Ammon's horn (tissue), 1 donor: Measurements from ENCODE around the gene DGKZ.
A peak's percentile ranks its signal among the peaks of the same experiment; 100 is the strongest.

Source experiments
- DNase-seq: peaks from one replicate; pipeline ENCODE4 v3.0.0-alpha.2; 2016; ENCODE audit warnings: low spot score

DGKZ gene

DNA sequence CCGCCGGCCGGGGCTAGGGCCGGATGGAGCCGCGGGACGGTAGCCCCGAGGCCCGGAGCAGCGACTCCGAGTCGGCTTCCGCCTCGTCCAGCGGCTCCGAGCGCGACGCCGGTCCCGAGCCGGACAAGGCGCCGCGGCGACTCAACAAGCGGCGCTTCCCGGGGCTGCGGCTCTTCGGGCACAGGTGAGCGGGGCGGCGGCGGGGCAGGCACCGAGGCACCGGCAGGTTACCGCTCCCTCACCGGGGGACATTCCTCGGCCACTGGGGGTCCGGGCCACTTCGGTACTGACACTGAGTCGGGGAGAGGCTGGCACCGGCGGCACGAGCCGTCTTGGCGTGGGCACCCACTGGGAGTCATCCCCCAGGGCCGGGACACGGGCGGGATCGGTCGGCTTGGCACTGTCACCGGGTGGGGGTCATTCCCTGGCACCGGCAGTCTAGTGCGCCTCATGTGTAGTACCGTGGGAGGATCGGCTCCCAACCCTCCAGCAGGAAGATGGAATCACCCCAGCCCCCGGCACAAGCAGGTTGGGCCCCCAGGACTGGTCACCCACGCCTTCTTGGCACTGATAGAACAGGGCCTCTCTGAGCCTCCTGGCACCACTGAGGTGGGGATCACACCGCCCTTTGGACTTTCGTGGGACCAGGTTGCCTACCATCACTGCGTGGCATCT, 511 bp downstream of the DGKZ start:
- no peak for DNase-seq

DNA sequence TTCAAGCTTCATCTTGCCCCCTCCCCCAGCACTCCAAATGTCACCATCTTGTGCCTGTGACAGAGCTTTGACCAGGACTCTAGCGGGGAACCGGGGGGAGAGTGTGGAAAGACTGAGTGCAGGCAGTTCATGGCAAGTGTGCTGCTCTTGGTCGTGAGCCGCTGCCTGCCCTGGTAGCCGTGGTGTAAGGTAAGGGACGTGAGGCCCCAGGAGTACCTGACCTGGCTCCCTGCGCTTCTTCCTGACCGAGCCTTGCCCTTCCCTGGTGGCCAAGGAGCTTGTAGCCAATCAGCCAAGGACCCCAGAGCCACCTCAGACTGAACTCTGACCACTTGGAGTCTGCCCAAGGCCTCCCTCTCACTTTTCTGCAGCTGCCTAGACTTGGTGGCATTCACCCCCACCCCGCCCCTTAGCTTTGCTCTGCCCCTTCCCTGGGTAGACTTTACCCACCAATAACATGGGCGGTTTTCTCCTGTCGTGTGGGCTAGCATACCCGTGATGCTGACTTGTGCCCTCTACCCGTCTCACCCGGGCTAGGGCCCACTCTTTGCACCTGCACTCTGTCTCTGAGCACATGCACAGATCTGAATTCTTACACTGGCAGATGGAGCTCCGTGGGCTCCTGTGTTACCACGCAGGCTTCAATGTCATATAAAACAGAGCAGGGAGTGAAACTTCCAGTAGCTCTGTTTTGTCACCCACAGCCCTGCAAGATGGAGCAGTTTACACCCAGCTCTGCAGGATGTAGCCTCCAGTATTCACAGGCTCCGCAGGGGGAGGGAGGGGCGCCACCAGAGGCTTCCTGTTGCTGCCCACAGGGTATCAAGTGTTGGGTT, 1.5 kb downstream of the DGKZ start:
- no peak for DNase-seq

DNA sequence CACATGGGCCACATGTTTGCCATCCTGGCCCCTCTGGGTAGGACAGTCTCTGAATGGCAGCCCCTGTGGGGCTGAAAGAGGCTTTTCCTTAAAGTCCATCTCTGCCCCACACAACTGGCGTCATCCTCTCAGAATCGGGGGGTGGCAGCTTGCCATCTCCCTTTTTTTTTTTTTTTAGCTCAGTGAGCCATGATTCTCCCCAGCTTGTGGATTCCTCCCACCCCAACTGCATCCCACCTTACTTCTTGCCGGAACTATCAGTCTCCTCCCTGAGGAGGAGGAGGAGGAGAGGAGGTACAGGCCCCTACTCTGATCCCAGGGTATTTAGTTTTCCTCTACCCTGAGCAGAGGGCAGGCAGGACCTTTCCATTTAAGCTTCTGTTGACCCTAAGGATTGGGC, 3.4 kb downstream of the DGKZ start:
- no peak for DNase-seq

DNA sequence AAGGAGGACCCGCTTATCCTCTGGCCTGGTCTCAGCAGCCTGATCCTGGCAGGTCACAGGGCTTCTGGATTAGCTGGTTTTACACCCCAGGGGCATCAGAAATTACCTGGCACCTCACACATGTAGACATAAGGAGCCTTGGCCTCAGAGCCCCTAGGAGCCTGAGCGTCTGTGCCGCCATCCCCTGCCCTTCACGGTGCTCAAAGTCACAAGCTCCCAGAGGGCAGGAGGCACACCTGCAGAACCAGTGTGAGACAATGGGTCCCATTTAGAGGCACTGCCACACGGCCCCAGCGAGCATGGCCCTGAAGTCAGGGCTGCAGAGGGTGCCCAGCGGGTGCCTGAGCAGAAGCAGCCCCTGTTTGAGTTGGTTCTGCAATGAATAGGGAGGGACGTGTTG, 3.9 kb downstream of the DGKZ start:
- DNase-seq: no peak

DNA sequence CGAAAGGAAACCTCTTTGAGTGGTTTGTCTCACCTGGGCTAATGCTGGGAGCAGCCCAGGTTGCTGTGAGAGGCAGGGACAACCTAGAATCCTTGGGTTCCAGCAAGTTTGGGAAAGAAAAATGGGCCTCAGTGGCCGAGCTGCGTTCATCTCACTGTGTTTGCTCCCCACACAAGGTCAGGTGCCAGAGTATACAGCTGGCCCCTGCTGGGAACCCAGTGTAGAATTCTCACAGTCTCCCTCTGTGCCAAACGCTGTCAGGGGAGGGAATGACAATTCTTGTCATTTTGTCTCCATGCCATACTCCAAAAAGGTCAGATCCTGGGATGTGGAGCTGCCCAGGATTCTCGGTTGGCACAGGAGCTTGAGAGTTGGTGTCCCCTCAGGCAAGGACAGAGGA, 4.3 kb downstream of the DGKZ start:
- DNase-seq: no peak

DNA sequence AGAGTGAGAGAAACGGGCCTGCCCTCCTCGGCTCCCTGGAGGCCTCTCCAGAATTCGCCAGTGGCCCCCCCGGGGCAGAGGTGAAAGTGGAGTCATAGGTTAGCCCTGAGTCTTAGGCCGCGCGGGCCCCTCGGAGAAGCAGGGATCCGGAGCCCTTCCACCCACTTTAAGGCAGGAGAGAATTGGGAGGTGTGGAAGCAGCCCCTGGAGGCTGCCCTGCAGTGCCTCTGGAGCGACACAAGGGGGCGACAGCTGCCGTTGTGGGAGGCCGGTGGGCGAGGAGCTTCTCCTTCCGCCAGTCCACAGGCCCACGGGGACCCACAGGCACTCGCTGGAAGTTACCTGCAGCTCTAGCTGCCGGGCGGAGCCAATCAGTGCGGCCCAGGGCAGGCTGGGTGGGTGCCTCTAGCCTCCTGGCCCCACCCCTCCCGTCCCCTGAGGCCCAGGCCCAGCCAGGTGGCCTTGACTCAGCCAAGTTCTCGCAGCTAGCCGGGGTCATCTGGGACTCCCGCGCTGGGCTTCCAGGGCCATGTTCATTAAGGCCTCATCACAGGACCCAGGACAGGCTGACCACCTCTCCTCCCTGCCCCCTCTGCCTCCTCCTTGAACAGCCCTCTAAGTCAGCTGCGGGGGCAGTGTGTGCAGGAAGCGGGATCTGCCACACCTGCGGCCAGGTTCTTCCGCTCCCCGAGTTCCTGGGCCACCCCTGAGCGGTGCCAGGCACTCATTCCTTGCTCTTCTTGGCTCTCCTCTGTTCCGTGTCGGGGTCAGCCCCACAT, 5.0 kb downstream of the DGKZ start:
- DNase-seq: peak; percentile 69

DNA sequence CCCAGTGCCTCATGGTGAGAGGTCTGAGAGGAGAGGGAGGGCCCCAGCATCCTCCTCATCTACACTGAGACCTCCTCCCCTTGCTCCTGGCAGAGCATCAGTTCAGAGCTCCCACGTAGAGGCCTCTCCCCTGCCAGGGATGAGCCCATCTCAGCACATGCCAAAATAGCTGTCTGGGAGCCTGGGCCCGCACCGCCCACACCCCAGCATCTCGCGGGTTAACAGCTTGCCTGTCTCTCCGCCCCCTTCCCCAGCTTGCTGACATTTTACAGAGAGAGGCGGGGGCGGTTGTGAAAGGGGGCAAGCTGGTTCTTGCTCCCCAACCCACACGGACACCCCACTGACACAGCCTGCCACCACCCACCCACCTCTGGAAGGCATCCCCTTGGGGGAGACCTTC, 6.4 kb downstream of the DGKZ start:
- peak; percentile 70 for DNase-seq

DNA sequence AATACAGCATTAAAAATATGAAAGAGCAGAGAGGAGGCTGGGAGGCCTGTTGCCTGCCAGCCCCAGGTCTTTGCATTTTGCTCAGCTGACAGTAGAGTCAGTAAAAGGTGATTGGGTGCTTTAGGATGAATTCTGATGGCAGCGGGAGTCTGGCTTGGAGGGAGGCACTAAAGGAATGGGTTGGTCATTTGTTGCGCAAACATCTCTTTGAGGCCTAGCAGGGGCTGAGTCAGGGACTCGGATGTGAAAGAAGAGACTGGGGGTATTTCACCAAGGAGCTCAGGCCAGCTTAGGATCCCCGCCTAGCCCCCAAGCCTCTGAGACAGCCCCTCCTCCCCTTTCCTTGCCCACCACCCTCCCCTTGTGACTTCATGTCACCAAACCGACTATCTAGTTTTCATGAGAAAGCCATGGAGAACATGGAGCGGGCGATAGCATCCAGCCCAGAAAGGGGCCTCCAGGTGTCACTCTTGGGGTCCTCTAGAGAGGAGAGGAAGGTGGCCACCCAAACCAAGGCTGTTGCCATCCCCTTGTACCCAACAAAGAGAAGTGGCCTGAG, 9.7 kb downstream of the DGKZ start:
- DNase-seq: no peak

DNA sequence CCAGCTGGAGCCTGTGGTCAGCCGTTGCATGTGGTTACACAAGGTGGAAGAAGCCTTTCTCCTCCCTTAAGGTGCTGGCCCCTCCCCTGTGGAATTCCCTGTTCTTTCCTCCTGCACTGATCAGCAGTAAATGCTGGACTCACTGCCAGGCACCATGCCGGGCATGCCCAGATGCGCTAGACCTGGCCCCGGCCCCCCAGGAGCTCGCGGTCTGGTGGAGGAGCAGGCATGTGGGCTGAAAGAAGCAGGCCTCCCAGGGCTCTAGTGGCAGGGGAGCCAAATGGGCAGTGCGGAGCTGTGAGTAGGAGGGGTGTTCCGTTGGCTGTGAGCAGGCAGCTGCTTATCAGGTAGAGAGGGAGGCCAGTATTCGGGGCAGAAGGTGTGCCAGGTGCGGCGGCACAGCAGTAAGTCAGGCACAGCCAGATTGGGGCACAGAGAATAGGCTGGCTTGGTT, 10.2 kb downstream of the DGKZ start:
- DNase-seq: no peak

DNA sequence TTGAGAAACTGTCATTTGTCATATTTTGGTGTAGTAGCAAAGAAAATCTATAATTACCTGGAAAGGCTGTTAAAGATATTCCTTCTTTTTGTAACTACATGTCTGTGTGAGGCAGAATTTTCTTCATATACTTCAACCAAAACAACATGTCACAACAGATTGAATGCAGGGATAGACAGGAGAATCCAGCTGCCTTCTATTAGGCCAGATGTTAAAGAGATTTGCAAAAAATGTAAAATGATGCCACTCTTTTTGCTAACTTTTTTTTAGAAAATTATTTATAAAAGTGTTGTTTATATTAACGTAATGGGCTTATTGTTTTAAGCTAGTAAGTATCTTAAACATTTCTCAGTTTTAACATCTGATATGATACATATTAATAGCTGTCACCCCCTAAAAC, 12.7 kb downstream of the DGKZ start:
- no peak for DNase-seq

DNA sequence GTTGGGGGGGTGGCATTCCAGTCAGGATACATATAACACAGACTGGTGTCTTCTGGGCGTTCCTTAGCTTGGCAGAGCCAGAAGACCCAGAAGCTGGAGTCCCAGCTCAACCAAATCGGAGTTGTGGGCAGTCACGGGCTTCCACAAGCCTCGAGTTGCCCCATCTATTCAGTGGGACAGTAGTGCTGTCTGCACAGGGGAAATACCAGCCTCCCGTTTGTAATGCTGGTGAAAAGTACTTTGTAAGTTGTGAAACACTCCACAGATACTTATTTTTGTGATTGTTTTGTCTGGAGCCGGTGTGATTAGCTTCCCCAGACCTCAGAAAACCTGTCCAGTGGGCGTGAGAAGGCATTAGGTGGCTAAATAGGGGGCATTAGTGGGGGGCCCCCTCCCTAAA, 13.6 kb downstream of the DGKZ start:
- DNase-seq: no peak

DNA sequence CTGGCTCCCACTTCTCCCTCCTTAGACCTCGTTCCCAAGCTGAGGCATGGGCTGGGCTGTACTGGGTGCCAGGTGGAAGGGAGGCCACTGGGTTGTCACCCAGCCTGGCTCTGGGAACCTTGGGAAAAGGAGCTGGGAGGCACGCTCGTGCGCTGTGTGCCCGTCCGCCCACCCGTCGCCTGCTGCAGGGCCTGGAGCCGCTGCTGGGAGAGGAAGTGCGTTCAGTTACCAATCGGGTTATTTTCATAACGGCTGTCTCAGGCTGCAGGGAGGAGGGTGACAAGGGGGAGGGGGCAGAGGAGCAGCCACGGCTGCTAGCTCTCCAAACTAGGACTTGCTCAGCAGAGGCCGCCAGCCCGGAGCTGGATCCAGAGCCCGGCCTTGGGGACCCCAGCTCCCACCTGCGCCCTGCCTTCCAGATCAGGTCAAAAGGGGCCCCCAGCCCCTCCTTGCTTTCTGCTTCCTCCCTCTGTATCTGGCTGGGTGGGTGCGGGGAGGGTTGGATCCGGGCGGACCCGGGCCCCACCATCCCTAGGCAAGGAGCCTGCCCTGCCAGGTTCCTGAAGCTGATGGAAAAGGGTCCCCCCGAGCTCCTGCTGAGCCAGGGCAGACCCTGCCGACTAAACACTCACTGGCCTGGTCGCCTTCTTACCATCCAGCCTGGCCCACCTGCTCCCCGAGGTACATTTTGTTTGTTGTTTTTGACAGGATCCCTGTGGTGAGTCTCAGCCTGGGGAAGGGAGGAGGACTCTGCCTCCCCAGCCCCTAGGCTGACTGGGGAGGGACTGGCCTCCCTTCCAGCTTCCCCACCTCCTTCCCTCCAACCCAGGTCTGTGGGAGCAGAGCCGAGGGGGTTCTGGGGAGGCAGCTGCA, 14.3 kb downstream of the DGKZ start:
- DNase-seq: peak; percentile 84

DNA sequence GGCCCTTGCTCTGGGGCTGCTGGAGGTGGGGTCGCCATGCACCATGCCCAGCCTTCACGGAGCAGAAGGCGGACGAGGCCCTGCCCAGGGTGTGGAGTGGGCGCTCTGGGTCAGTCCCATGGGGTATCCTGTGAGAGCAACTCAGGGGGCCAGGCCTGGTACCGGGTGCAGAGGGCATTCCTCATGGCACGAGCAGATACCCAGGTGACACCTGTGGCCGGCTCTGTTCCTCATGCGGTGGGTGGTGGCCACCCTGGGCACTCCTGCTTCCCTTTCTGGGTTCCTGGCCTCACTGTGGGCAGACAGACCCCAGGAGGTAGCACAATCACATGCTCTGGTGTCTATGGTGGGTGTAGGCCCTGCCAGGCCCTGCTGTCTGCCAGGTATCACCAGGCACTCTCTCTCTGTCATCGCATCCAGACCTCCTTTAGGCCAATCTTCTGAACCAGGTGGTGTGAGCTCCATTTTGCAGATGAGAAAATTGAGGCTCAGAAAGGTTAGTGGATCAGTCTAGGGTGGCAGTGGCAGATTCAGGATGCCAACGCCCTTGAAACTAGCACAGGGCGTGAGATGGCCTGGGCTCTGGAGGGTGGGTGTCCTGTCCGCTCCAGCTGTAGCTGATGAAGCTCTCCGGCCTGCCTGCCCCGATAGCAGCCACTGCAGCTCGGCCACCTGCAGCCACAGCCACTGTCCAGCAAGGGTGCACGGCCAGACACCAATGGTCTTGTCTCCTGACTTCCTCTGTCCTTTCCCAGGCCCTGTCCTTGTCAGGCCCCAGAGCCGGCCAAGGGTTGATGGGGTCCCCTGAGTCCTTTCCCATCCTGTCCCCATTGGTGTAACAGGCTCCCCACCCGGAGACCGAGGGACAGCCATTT, 15.1 kb downstream of the DGKZ start:
- no peak for DNase-seq

DNA sequence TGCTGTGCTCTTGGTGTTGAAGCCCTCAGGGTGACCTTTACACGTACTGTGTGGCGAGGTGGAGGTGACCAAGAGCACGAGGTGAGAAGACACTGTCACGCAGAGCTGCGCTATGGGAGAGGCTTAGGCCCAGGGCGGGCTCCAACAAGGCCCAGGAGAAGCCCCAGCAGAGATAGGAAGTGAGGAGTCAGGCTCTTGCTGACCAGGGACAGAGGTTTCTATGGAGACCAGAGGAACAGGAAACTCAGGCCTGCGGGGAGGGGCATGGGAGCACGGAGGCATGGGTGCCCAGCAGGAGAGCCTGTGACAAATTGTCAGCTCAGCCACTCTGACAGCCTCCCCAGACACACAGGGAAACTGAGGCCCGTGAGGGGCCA, 15.8 kb downstream of the DGKZ start:
- peak; percentile 77 for DNase-seq

DNA sequence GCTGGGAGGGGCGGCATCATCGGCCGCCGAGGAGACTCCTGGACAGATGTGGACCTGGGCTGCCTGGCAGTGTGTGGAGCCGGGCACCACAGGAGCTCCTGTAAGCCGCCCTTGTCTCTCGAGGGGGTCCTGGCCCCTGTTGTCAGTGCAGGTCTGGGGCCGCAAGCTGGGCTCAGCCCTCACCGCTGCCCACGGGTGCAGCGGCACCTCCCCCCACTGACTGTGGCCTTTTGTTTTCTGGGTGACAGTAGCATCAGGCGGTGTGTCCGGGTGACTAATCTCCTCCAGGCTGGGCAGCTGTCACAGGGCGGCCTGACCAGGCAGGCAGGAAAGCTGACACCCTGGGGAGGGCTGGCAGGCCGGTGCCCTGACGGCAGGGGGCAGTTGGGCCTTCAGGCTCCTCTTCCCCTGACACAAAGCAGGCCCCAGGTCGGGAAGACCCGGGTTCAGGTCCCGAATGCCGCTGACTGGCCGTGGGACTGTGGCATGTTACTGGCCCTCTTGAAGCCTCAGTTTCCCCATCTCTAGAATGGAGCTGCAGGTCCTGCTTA, 16.3 kb downstream of the DGKZ start:
- DNase-seq: peak; percentile 90

DNA sequence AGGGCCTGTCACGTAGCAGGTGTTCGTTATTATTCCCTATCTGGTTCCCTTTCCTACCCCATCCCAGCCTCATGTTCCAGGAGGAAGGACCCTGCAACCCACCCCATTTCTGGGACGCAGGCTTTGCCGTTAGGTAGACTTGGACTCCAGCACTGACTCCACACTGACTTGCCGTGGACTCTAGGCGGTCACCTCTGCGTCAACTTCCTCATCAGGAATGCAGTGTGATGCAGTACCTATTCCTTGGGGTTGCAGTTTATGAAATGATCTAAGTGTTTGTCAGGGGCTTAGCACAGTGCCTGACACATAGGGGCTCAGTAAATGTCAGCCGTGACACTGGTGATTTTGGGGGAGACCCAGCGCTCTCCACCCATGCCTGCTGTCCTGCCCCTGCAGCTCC, 16.8 kb downstream of the DGKZ start:
- no peak for DNase-seq

DNA sequence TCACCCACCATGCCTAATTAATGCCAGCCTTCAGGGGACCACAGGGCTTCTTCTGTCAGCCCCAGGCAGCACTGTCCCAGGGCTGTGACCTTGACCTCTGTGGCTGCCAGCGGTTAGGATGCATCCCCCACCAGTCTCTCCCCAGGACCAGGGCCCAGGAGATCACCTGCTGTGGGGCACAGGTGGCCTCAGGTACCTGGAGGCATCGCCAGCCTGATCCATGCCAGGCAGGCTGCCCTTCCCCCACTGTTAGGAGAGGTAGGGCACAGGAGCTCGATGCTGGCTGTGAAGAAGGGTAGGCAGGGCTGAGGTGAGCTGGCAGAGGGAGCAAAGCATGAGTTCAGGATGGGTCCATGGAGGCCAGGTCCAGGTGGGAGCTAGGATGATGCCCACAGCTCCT, 17.5 kb downstream of the DGKZ start:
- no peak for DNase-seq

DNA sequence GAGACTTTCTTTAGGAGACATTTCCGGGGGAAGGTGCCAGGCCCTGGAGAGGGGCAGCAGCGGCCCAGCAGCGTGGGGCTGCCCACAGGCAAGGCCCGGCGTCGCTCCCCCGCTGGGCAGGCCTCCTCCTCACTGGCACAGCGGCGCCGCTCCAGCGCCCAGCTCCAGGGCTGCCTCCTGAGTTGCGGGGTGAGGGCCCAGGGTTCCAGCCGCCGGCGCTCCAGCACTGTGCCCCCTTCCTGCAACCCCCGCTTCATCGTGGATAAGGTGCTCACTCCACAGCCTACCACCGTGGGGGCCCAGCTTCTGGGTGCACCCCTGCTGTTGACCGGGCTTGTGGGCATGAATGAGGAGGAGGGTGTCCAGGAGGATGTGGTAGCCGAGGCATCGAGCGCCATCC, 19.0 kb downstream of the DGKZ start:
- no peak for DNase-seq

DNA sequence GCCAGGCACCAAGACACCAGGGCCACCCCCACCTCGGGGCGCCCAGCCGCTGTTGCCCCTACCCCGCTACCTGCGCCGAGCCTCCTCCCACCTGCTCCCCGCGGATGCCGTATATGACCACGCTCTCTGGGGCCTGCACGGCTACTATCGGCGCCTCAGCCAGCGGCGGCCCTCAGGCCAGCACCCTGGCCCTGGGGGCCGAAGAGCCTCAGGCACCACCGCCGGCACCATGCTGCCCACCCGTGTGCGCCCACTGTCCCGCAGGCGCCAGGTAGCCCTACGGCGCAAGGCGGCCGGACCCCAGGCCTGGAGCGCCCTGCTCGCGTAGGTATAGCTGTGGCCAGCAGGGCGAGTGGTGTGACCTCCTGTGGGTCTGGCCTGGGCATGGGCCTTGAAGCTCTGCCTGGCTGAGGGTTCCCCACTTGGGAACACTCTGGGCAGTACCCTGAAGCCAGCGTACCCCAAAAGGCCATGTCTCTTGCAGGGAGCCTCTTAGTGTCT, 19.4 kb downstream of the DGKZ start:
- DNase-seq: no peak
